Neural cell (in vitro differentiated cells): Measurements from ENCODE around the gene KBTBD12. TPM values are rescaled to one million over a fixed set of nuclear protein-coding genes. Genes with fewer than 3 reads are reported as not detected.

Source experiments
- H2AFZ ChIP-seq: fragments of 200-600, 300-800 bp; sonication (generic), shearing (Covaris generic); 2 replicates; pipeline ENCODE4 v1.6.0; 2014; ENCODE audit warnings: low read depth, mild to moderate bottlenecking, antibody characterized with exemption, low read length, moderate library complexity
- H3F3A ChIP-seq: fragments of 200-600 bp; shearing (Covaris generic); 2 replicates; pipeline ENCODE4 v1.6.1; 2016; ENCODE audit warnings: mild to moderate bottlenecking, moderate library complexity, mixed read lengths, antibody characterized with exemption, low read length; ENCODE audit not compliant: insufficient read depth, poor library complexity, severe bottlenecking
- H3K27ac ChIP-seq: fragments of 200-600, 300-800 bp; sonication (generic), shearing (Covaris generic); 2 replicates; pipeline ENCODE4 v1.5.1; 2014; ENCODE audit warnings: mild to moderate bottlenecking, low read length, moderate library complexity
- H3K27me3 ChIP-seq: fragments of 300-800, 200-600 bp; sonication (generic), shearing (Covaris generic); 2 replicates; pipeline ENCODE4 v1.6.0; 2014; ENCODE audit warnings: mild to moderate bottlenecking, low read depth, low read length, moderate library complexity; ENCODE audit not compliant: insufficient read depth
- H3K36me3 ChIP-seq: fragments of 300-800, 200-600 bp; sonication (generic), shearing (Covaris generic); 2 replicates; pipeline ENCODE4 v1.5.1; 2014; ENCODE audit warnings: mild to moderate bottlenecking, antibody characterized with exemption, low read length, moderate library complexity; ENCODE audit not compliant: insufficient read depth
- H3K4me2 ChIP-seq: fragments of 300-800, 200-600 bp; sonication (generic), shearing (Covaris generic); 2 replicates; pipeline ENCODE4 v1.6.0; 2014; ENCODE audit warnings: mild to moderate bottlenecking, low read length
- H3K4me3 ChIP-seq: fragments of 300-800, 200-600 bp; sonication (generic), shearing (Covaris generic); 2 replicates; pipeline ENCODE4 v1.5.1; 2014; ENCODE audit warnings: mild to moderate bottlenecking, low read length, moderate library complexity
- H3K79me2 ChIP-seq: fragments of 200-600 bp; shearing (Covaris generic); replicated peaks from 2 replicates; pipeline ENCODE4 v1.6.0; 2014; ENCODE audit warnings: mild to moderate bottlenecking, low read length, moderate library complexity; ENCODE audit not compliant: insufficient read depth
- H3K9ac ChIP-seq: fragments of 300-800, 200-600 bp; sonication (generic), shearing (Covaris generic); 2 replicates; pipeline ENCODE4 v1.6.1; 2016; ENCODE audit warnings: mild to moderate bottlenecking, low read length, mixed read lengths
- H3K9me2 ChIP-seq: fragments of 200-600 bp; shearing (Covaris generic); 2 replicates; pipeline ENCODE4 v1.6.1; 2016; ENCODE audit warnings: mild to moderate bottlenecking, low read length, mixed read lengths; ENCODE audit not compliant: insufficient read depth
- H3K9me3 ChIP-seq: fragments of 200-600, 300-800 bp; sonication (generic), shearing (Covaris generic); 2 replicates; pipeline ENCODE4 v1.6.1; 2016; ENCODE audit warnings: mild to moderate bottlenecking, mixed run types, low read length, moderate library complexity, mixed read lengths
- H4K20me1 ChIP-seq: fragments of 200-600 bp; shearing (Covaris generic); 2 replicates; pipeline ENCODE4 v1.6.1; 2016; ENCODE audit warnings: mild to moderate bottlenecking, mixed run types; ENCODE audit not compliant: insufficient read depth
- CTCF ChIP-seq: fragments of 450-650 bp; IDR thresholded peaks from 2 replicates; pipeline ENCODE4 v1.5.1; 2014; ENCODE audit warnings: antibody characterized with exemption, mild to moderate bottlenecking, moderate library complexity; ENCODE audit not compliant: poor library complexity, severe bottlenecking
- EP300 ChIP-seq: fragments of 450-650 bp; conservative IDR thresholded peaks from 2 replicates; pipeline ENCODE4 v1.6.1; 2014; ENCODE audit warnings: antibody characterized with exemption, mild to moderate bottlenecking, moderate library complexity; ENCODE audit not compliant: poor library complexity, severe bottlenecking
- EZH2 ChIP-seq: fragments of 200-600, 300-800 bp; shearing (Covaris generic), sonication (generic); IDR thresholded peaks from 2 replicates; pipeline ENCODE4 v1.6.1; 2014; ENCODE audit warnings: antibody characterized with exemption, low read length, borderline replicate concordance, mild to moderate bottlenecking; ENCODE audit not compliant: insufficient read depth, poor library complexity, severe bottlenecking
- MXI1 ChIP-seq: fragments of 450-650 bp; conservative IDR thresholded peaks from 2 replicates; pipeline ENCODE4 v1.6.1; 2014; ENCODE audit warnings: antibody characterized with exemption, mild to moderate bottlenecking; ENCODE audit not compliant: poor library complexity, severe bottlenecking
- POLR2AphosphoS5 ChIP-seq: IDR thresholded peaks from 2 replicates; pipeline ENCODE4 v1.6.1; 2012
- RAD21 ChIP-seq: fragments of 450-650 bp; conservative IDR thresholded peaks from 2 replicates; pipeline ENCODE4 v1.6.1; 2014; ENCODE audit warnings: antibody characterized with exemption, mild to moderate bottlenecking, moderate library complexity
- REST ChIP-seq: IDR thresholded peaks from 2 replicates; pipeline ENCODE4 v1.6.1; 2012; ENCODE audit warnings: borderline replicate concordance
- SMC3 ChIP-seq: fragments of 450-650 bp; conservative IDR thresholded peaks from 2 replicates; pipeline ENCODE4 v1.6.1; 2014; ENCODE audit warnings: antibody characterized with exemption, mild to moderate bottlenecking, moderate library complexity; ENCODE audit not compliant: poor library complexity
- TAF1 ChIP-seq: IDR thresholded peaks from 2 replicates; pipeline ENCODE4 v1.6.1; 2012; ENCODE audit warnings: low read depth
- polyA plus RNA-seq: library from polyadenylated mRNA; depleted of rRNA; stranded (reverse); fragments of >200 nt; gene quantifications from 2 replicates; pipeline ENCODE4 v1.2.3, GENCODE V29; 2014

KBTBD12 gene
- polyA plus RNA-seq, 1 donor from 2014 or later = not detected

GRCh38 chr3:127929818-127930413 lies 14.9 kb downstream of the KBTBD12 start:
- Histone ChIP-seq H3K9me2 (no peaks in the 10 kb centered on the region), H4K20me1 (no peaks in the 10 kb centered on the region), H2AFZ (no peak overlapping the region), H3K79me2 (no peaks in the 10 kb centered on the region), H3K27ac (no peak overlapping the region), H3K9ac (no peak overlapping the region), H3K4me2 (no peak overlapping the region), H3K36me3 (no peaks in the 10 kb centered on the region), H3K9me3 (no peaks in the 10 kb centered on the region), H3K4me3 (no peak overlapping the region), H3F3A (no peaks in the 10 kb centered on the region), H3K27me3 (no peaks in the 10 kb centered on the region)
- no peak for TF ChIP-seq POLR2AphosphoS5
- no peak for TF ChIP-seq REST
- no peak for TF ChIP-seq EP300
- no peak for TF ChIP-seq TAF1
- TF ChIP-seq SMC3 = no peak

GRCh38 chr3:127933396-127933795 lies 18.4 kb downstream of the KBTBD12 start:
- no peaks in the 10 kb centered on the region for H4K20me1 ChIP-seq
- H2AFZ ChIP-seq = no peak overlapping the region
- TF ChIP-seq CTCF (no peak), POLR2AphosphoS5 (no peak), EZH2 (no peak), RAD21 (no peak), REST (no peak), SMC3 (no peak), MXI1 (no peak), EP300 (no peak), TAF1 (no peak)
- H3K27me3 ChIP-seq = no peaks in the 10 kb centered on the region
- H3K9me2 ChIP-seq = no peaks in the 10 kb centered on the region
- no peak overlapping the region for H3K4me2 ChIP-seq
- H3K4me3 ChIP-seq = no peak overlapping the region
- no peaks in the 10 kb centered on the region for H3K36me3 ChIP-seq
- no peak overlapping the region for H3K9ac ChIP-seq
- no peaks in the 10 kb centered on the region for H3K9me3 ChIP-seq
- no peaks in the 10 kb centered on the region for H3F3A ChIP-seq
- no peak overlapping the region for H3K27ac ChIP-seq
- no peaks in the 10 kb centered on the region for H3K79me2 ChIP-seq
